ENCODE data around the gene PREX1.

DNA sequence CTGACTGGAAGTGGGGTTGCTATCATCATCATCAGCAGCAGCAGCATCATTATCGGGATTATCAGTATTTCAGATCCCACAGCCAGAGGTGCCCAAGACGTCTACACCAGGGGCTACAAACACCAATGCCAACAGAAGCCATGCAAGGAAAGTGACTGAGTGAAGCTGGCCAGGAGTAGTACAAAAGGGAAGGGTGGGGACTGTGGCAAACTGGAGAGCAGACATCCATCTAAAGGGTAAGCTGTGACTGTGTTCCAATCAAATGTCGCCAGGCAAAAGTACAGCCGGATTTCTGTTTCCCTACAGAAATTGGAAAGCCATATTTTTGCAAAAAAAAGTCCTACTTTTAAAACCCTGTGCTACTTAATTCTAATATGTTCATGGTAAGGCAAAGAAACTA is 50.0 kb downstream of the PREX1 start:
- TF ChIP-seq CTCF (IDR thresholded peaks at IDR 0.05) (no peak), POLR2A (IDR thresholded peaks at IDR 0.05) (no peak)
